HG02870 (cell line): ENCODE results near the gene ZNF592.
"Not testable (repeated sequence)": the region's sequence is repeated elsewhere in the genome, so short reads cannot be mapped to it uniquely, and the experiment has no call there.

ENCODE experiments used
- ATAC-seq: cut with Tn5 transposase; IDR thresholded peaks from one replicate; pipeline ENCODE4 v1.9.1; 2021; ENCODE audit warnings: mild to moderate bottlenecking, moderate library complexity; ENCODE audit not compliant: unreplicated experiment

ZNF592 gene

GRCh38 chr15:84845631-84846030 is 97.2 kb downstream of the ZNF592 start:
- not testable (repeated sequence) for ATAC-seq

- ATAC-seq: no peak
Measured at GRCh38 chr15:84846269-84846668, 97.9 kb downstream of the ZNF592 start.

DNA sequence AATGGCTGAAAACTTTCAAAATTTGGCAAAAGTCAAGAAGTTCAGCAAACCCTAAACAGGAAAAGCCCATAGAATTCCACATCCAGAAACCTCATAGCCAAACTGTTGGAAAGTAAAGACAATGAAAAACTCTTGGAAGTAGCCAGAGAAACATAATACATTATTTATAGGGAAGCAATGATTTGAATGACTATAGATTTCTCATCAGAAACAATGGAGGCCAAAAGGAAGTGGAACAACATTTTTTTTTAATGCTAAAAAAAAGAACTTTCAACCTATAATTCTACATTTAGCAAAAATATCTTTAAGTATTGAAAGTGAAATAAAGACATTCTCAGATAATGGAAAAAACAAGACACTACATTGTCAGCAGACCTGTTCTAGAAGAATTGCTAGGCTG is 99.0 kb downstream of the ZNF592 start:
- no peak for ATAC-seq

- ATAC-seq: no peak
Measured at GRCh38 chr15:84852212-84852611, 103.8 kb downstream of the ZNF592 start.

GRCh38 chr15:84855136-84855535 is 106.7 kb downstream of the ZNF592 start:
- no peak for ATAC-seq

- ATAC-seq: no peak
Measured at GRCh38 chr15:84855765-84856164, 107.4 kb downstream of the ZNF592 start.
